GM23338 (cell line): ENCODE data around the gene CHST15. TPM values are rescaled to one million over a fixed set of nuclear protein-coding genes. Genes with fewer than 3 reads are reported as not detected.

Experiments
- ETS1 ChIP-seq: IDR thresholded peaks from 2 replicates; pipeline ENCODE4 v1.6.1; 2016; ENCODE audit warnings: antibody characterized with exemption
- JUNB ChIP-seq: IDR thresholded peaks from one replicate; pipeline ENCODE4 v1.6.1; 2016; ENCODE audit warnings: antibody characterized with exemption; ENCODE audit not compliant: unreplicated experiment
- NANOG ChIP-seq: IDR thresholded peaks from 2 replicates; pipeline ENCODE4 v1.6.1; 2016; ENCODE audit warnings: antibody characterized with exemption, borderline replicate concordance
- polyA plus RNA-seq: library from polyadenylated mRNA; unstranded; fragments of >200 nt; fragmentation: Nextera tagmentation; extraction: Ambion mirVana; gene quantifications from 2 replicates; pipeline ENCODE4 v1.2.1, GENCODE V29; 2016
- total RNA-seq: library from RNA; depleted of rRNA; stranded (reverse); fragments of >200 nt; shearing (Covaris generic); gene quantifications from 2 replicates; pipeline ENCODE4 v1.2.3, GENCODE V29; 2014
- TF ChIP-seq, protein P1 (sequence below): fragments of 250-450 bp; sonication (Bioruptor Pico); IDR thresholded peaks from 2 replicates; pipeline ENCODE4 v1.5.0; 2020; ENCODE audit warnings: mild to moderate bottlenecking, moderate library complexity
- TF ChIP-seq, protein P2 (sequence below): IDR thresholded peaks from one replicate; pipeline ENCODE4 v1.6.1; 2018; ENCODE audit warnings: antibody characterized with exemption; ENCODE audit not compliant: unreplicated experiment

CHST15 gene
- total and polyA plus RNA-seq, 2 experiments from 2014 or later = 2.6 to 11.2 TPM

DNA sequence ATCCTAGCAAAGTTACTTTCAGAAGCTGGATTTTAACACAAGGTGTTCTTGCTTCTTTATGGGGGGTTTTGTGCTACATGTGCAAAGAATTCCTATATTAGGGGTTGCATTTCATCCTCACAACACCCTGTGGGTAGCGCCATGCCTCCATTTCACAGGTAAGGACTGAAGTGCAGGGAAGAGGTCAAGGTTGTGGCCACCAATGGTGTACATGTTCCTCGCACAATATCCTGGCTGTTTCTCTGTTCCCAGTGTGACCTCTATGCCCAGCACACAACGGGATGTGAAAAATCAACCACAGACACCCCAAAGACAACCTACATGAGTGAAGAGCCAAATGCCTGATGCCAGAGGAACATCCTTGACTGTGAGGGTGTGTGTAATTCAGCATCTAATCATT, 80.8 kb downstream of the CHST15 start (continued):
- TF ChIP-seq, protein P1, sequence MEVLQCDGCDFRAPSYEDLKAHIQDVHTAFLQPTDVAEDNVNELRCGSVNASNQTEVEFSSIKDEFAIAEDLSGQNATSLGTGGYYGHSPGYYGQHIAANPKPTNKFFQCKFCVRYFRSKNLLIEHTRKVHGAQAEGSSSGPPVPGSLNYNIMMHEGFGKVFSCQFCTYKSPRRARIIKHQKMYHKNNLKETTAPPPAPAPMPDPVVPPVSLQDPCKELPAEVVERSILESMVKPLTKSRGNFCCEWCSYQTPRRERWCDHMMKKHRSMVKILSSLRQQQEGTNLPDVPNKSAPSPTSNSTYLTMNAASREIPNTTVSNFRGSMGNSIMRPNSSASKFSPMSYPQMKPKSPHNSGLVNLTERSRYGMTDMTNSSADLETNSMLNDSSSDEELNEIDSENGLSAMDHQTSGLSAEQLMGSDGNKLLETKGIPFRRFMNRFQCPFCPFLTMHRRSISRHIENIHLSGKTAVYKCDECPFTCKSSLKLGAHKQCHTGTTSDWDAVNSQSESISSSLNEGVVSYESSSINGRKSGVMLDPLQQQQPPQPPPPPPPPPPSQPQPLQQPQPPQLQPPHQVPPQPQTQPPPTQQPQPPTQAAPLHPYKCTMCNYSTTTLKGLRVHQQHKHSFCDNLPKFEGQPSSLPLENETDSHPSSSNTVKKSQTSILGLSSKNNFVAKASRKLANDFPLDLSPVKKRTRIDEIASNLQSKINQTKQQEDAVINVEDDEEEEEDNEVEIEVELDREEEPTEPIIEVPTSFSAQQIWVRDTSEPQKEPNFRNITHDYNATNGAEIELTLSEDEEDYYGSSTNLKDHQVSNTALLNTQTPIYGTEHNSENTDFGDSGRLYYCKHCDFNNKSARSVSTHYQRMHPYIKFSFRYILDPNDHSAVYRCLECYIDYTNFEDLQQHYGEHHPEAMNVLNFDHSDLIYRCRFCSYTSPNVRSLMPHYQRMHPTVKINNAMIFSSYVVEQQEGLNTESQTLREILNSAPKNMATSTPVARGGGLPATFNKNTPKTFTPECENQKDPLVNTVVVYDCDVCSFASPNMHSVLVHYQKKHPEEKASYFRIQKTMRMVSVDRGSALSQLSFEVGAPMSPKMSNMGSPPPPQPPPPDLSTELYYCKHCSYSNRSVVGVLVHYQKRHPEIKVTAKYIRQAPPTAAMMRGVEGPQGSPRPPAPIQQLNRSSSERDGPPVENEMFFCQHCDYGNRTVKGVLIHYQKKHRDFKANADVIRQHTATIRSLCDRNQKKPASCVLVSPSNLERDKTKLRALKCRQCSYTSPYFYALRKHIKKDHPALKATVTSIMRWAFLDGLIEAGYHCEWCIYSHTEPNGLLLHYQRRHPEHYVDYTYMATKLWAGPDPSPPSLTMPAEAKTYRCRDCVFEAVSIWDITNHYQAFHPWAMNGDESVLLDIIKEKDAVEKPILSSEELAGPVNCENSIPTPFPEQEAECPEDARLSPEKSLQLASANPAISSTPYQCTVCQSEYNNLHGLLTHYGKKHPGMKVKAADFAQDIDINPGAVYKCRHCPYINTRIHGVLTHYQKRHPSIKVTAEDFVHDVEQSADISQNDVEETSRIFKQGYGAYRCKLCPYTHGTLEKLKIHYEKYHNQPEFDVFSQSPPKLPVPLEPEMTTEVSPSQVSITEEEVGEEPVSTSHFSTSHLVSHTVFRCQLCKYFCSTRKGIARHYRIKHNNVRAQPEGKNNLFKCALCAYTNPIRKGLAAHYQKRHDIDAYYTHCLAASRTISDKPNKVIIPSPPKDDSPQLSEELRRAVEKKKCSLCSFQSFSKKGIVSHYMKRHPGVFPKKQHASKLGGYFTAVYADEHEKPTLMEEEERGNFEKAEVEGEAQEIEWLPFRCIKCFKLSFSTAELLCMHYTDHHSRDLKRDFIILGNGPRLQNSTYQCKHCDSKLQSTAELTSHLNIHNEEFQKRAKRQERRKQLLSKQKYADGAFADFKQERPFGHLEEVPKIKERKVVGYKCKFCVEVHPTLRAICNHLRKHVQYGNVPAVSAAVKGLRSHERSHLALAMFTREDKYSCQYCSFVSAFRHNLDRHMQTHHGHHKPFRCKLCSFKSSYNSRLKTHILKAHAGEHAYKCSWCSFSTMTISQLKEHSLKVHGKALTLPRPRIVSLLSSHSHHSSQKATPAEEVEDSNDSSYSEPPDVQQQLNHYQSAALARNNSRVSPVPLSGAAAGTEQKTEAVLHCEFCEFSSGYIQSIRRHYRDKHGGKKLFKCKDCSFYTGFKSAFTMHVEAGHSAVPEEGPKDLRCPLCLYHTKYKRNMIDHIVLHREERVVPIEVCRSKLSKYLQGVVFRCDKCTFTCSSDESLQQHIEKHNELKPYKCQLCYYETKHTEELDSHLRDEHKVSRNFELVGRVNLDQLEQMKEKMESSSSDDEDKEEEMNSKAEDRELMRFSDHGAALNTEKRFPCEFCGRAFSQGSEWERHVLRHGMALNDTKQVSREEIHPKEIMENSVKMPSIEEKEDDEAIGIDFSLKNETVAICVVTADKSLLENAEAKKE (CRISPR knock-in tag) = no peak
- no peak for TF ChIP-seq NANOG
- TF ChIP-seq JUNB = no peak
- no peak for TF ChIP-seq ETS1
- TF ChIP-seq, protein P2, sequence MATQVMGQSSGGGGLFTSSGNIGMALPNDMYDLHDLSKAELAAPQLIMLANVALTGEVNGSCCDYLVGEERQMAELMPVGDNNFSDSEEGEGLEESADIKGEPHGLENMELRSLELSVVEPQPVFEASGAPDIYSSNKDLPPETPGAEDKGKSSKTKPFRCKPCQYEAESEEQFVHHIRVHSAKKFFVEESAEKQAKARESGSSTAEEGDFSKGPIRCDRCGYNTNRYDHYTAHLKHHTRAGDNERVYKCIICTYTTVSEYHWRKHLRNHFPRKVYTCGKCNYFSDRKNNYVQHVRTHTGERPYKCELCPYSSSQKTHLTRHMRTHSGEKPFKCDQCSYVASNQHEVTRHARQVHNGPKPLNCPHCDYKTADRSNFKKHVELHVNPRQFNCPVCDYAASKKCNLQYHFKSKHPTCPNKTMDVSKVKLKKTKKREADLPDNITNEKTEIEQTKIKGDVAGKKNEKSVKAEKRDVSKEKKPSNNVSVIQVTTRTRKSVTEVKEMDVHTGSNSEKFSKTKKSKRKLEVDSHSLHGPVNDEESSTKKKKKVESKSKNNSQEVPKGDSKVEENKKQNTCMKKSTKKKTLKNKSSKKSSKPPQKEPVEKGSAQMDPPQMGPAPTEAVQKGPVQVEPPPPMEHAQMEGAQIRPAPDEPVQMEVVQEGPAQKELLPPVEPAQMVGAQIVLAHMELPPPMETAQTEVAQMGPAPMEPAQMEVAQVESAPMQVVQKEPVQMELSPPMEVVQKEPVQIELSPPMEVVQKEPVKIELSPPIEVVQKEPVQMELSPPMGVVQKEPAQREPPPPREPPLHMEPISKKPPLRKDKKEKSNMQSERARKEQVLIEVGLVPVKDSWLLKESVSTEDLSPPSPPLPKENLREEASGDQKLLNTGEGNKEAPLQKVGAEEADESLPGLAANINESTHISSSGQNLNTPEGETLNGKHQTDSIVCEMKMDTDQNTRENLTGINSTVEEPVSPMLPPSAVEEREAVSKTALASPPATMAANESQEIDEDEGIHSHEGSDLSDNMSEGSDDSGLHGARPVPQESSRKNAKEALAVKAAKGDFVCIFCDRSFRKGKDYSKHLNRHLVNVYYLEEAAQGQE = no peak
